GM19043 (cell line): ENCODE measurements around the gene BABAM2.
"Not testable (repeated sequence)": the region's sequence is repeated elsewhere in the genome, so short reads cannot be mapped to it uniquely, and the experiment has no call there.

Source experiments
- ATAC-seq: cut with Tn5 transposase; IDR thresholded peaks from one replicate; pipeline ENCODE4 v1.9.1; 2021; ENCODE audit warnings: low read depth; ENCODE audit not compliant: unreplicated experiment

Gene BABAM2

DNA sequence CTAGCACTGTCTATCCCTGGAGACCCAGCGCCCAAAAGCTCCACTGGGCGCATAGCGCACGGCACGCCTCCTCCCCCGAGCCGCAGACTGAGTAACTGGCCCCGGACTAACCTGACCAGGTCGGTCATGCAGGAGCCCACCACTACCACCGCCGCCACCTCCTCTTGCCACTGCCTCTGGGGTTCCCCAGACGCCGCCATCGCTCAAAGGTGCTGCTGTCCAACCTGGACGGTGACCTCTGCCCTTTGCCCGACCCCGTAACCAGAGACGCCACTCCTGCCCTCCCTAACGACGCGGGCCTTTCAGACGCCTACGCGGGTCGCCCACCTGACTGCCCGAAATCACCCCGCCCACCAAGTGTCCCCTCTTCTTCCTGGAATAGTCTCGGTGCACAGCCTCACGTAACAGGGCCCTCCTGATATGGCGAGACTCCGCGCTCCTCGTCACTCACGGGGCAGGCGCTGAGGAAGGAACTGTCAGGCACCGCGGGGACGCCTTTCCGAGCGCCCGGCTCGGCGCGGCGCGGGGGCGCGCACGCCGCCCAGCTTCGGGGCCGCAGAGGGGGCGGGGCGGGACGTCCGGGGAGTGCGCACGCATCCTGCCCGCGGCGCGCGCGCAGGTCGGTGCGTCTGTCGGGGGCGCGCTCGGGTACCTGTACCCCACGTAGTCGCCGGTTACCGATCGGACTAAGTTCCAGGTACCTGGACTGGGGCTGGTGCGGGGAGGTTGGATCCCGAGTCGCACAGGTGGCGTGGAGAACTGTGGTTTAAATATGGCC lies at the start of gene BABAM2, which contains the start of gene RBKS:
Gene BABAM2, plus strand, starts transcription at position 584 of the 778 bp plus-strand sequence. CDS start 3,828 bp downstream, outside the sequence.
Gene RBKS, minus strand, starts transcription at position 242 of the 778 bp plus-strand sequence. Its CDS starts 42 bp downstream, at position 200.
- peak; percentile 73 for ATAC-seq

DNA sequence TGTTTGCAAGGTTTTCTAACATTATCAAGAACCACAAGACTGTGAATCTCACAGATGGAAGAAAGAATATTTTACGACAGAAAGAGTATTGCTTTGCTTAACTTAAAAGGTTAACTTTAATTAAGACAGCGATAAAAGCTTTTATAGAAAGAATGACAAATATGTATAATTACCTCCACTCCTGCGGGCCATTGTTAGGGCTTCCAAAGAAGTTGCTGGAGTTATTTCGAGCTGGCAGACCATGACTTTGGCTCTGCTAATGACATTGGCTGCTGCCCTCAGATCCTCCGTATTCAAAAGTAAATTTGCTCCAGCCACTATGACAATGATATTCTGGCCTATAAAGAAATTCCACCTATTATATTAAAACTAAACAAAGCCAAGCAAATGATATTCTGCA lies 47.6 kb upstream of the BABAM2 start:
- no peak for ATAC-seq

GRCh38 chr2:27843992-27844391 lies 46.5 kb upstream of the BABAM2 start:
- no peak for ATAC-seq

DNA sequence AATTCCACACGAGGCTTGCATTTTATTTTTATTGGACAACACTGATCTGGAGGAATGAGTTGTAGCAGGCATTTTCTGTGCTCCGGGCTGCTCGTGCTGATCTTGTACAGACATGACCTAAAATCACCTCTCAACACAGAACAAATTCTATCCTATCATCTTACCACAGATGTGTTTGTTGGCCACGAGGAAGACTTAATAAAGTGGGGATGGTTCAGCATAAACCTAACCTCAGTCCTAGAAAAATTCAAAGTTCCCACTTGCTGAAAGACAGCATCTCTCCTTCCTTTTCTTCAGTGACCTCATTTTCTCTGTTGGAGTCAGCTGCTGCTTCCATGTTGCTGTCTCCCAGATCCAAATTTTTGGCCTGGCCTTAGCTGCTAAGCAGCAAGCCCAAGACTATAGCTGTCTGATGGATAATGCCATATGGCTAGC lies 45.7 kb upstream of the BABAM2 start:
- no peak for ATAC-seq

DNA sequence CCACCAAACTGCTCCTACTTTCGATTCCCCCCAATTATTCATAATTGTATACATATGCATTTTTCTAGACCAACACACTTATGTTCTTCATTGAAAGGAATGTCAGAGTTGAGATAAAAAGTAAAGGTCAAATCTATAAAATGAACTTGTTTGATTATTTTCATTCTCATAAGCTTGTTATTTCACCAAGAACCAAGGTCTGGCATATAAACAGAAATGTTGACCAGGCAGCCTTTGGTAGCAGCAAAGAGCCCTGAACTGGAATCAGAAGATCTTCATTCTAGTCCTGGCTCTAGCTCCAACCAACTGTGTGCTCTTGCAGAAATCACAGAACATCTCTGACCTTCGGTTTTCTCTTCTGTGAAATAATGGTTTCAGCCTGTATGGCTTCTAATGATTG lies 43.2 kb upstream of the BABAM2 start:
- no peak for ATAC-seq

GRCh38 chr2:27849558-27850205 lies 40.8 kb upstream of the BABAM2 start:
- ATAC-seq = no peak

GRCh38 chr2:27852691-27853090 lies 37.8 kb upstream of the BABAM2 start:
- ATAC-seq = no peak

DNA sequence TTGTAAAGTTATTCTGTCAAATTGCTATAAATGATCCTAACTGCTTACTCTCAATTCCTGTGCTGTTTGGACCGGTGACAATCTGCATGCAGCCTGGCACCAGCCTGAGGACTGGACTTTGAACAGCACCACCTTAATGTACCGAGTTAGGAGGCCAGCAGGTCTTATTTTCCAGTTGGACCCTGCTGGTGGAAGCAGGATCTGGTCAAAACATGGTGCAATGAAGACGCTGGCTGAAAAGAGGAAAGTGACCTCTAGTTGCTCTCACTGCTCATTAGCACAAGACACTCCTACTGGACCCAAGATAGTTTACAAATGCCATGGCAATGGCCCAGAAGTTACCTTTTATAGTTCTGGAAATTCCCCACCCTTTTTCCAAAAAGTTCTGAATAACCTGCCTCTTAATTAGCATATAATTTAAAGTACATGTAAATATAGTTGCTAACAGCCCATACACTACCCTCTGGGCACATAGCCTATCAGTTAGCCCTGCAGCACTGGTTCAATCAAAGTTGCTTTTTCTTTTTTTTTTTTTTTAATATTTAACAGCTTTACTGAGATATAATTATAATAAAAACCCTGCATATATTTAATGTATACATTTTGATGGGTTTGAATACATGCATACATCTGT lies 36.2 kb upstream of the BABAM2 start:
- ATAC-seq = no peak

DNA sequence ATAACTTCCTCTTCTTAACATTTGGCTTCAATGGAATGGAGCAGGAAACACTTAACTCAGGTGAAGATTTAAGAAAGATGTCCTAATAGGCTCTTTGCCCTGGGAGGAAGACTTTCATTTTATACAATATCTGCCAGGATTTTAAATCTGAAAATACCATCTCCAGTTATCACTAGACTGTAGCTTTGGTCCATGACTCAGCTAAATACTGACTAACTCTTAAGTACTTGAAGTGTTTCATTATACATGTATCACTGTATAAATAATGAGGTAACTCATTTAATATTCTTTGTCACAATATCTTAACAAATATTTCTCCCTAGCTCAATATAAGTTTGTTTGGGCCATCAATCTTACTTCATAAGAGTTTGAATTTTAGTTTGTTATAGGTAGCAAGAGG lies 35.1 kb upstream of the BABAM2 start:
- ATAC-seq = no peak

DNA sequence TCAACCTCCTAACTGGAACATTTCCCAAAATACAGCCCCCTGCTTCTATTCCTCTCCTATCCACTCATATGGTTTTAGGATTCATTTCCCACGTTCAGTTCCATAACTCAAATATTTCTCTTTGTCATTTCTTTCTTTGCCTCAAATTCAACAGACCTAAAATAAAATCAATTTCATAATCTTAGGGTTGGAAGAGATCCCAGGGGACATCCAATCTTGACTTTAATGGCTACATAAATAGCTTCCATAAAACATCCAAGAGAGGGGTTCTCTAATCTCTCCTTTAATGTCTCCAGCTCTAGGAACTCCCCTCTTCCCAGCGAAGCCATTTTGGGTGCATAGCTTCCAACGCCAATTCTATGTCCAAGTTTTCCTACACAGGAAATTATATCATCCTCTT lies 34.1 kb upstream of the BABAM2 start:
- no peak for ATAC-seq

DNA sequence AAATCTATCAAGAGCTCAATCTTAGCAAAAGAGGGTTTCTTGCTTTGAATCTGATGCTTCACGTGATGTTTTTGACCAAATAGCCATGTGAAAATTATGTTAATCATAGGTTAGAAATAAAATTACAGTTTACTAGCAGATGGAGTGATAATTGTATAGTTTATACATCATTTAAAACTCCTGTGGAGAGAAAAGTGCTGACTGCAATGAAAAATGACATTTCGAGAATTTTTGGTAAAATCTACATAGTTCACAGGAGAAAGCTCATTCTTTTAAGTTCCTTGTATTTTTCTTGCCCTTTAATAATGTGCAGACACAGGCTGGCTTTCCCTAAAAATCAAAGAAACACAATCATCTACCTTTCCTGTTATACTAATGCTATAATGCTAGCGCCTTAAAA lies 33.6 kb upstream of the BABAM2 start:
- ATAC-seq = no peak

DNA sequence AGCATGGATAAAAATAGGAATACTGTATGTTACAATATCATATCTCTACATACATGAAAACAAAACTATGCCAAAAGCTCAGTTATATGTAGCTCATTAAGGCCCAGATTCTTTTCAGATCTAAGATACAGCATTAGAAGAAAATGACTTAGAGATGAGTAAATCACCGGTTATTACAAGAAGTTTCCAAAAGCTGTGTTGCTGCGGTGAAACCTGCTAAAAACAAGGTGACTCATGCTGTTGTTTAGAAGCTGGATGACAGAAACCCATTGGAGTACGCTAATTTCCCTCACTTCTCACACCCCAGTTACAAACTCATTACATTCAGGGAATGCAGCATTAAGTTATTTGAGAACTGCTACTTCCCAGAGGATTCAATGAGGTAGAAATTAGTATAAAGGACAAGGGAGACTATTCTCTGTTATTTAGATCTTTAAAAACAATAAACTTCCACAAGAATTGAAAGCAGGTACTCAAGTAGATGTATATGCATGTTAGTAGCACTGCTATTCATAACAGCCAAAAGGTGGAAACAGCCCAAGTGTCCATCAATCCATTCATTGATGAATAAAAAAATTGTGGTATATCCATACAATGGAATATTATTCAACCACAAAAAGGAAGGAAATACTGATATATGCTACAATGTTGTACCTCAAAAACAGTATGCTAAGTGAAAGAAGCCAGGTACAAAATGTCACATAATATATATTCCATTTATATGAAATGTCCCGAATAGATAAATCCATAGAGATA lies 32.9 kb upstream of the BABAM2 start:
- no peak for ATAC-seq

DNA sequence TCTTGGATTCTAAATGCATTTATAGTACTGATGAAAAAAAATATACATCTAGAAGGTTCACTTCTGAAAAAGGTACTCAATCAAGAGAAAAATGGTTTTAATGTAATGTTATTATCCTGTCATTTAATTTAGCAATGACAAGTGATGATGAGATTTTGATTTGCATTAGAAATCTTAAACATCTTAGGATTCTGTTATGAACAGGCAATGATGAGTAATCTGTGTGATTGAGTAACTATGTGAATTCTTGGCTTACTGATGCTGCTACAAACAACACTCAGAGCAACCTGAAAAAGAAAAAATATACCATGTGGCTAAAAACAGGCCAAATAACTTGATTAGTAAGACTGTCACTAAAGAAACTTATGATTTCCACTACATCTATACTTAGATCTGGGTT lies 30.4 kb upstream of the BABAM2 start:
- ATAC-seq = no peak

GRCh38 chr2:27863146-27863545 lies 27.4 kb upstream of the BABAM2 start:
- no peak for ATAC-seq

GRCh38 chr2:27863955-27864354 lies 26.6 kb upstream of the BABAM2 start:
- not testable (repeated sequence) for ATAC-seq

DNA sequence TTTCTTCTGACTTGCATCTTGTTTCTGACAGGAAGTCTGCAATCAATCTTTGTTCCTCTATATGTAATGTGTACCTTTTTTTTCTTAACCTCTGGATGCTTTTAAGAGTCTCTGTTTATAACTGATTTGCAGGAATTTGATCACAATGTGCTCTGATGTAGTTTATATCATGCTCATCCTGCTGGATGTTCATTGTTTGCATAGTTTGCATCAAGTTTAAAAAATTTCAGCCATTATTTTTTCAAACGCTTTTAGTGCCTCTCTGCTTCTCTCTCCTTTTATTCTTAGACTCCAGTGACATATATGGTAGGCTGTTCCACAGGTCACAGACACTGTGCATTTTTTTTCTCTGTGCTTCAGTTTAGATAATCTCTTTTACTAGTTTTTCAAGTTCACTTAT lies 24.3 kb upstream of the BABAM2 start:
- no peak for ATAC-seq

GRCh38 chr2:27869763-27870162 lies 20.8 kb upstream of the BABAM2 start:
- ATAC-seq = no peak

- ATAC-seq = no peak
Measured at GRCh38 chr2:27870724-27871123, 19.8 kb upstream of the BABAM2 start.

- no peak for ATAC-seq
Measured at GRCh38 chr2:27871802-27872201, 18.7 kb upstream of the BABAM2 start.

GRCh38 chr2:27873091-27873490 lies 17.4 kb upstream of the BABAM2 start:
- ATAC-seq = no peak
